Measurements from ENCODE around the gene DGKB.

The DGKB gene
- total RNA-seq: 0 reads per million in 9 experiments

- no peak for ATAC-seq (replicated peaks)
- no peaks in the 10 kb centered on the region for H3K27me3 Mint-ChIP-seq
- no peak within 1 kb of the TSS for H3K27ac Mint-ChIP-seq
- DNase-seq: no peak
- no peak within 1 kb of the TSS for H3K4me3 Mint-ChIP-seq
- H3K9me3 Mint-ChIP-seq: no peaks in the 10 kb centered on the region
- H3K4me1 Mint-ChIP-seq (ENCODE audit: low read depth in 2 of 2): no peaks in the 10 kb centered on the region
- no peaks in the 10 kb centered on the region for H3K36me3 Mint-ChIP-seq (ENCODE audit: insufficient read depth)
Measured at GRCh38 chr7:14902589-14903067, at the start of gene DGKB. Gene DGKB (minus strand): TSS chr7:14902751.

- Mint-ChIP-seq H3K36me3 (ENCODE audit: insufficient read depth) (no peaks in the 10 kb centered on the region), H3K27me3 (no peaks in the 10 kb centered on the region), H3K4me3 (no peak overlapping the region), H3K27ac (no peak overlapping the region), H3K4me1 (ENCODE audit: low read depth in 2 of 2) (no peaks in the 10 kb centered on the region), H3K9me3 (peaks cover 0 to 5% of the 10 kb centered on the region in 2 donors)
- ATAC-seq (replicated peaks) (no peak), DNase-seq (no peak)
Measured at GRCh38 chr7:14950013-14950412, 47.5 kb upstream of the DGKB start.

- Mint-ChIP-seq H3K4me3 (no peak overlapping the region), H3K9me3 (peaks cover 0 to 7% of the 10 kb centered on the region in 2 donors), H3K27me3 (no peaks in the 10 kb centered on the region), H3K27ac (no peak overlapping the region), H3K4me1 (ENCODE audit: low read depth in 2 of 2) (no peaks in the 10 kb centered on the region), H3K36me3 (ENCODE audit: insufficient read depth) (no peaks in the 10 kb centered on the region)
- ATAC-seq (replicated peaks) (no peak), DNase-seq (no peak)
Measured at GRCh38 chr7:14938181-14938580, 35.6 kb upstream of the DGKB start.

- H3K4me3 Mint-ChIP-seq: no peak overlapping the region
- ATAC-seq (replicated peaks) (no peak), DNase-seq (no peak)
- no peaks in the 10 kb centered on the region for H3K36me3 Mint-ChIP-seq (ENCODE audit: insufficient read depth)
- H3K27me3 Mint-ChIP-seq: no peaks in the 10 kb centered on the region
- no peaks in the 10 kb centered on the region for H3K4me1 Mint-ChIP-seq (ENCODE audit: low read depth in 2 of 2)
- H3K27ac Mint-ChIP-seq: no peak overlapping the region
- peaks cover 0 to 7% of the 10 kb centered on the region in 2 donors for H3K9me3 Mint-ChIP-seq
Measured at GRCh38 chr7:14937581-14937980, 35.0 kb upstream of the DGKB start.

- H3K9me3 Mint-ChIP-seq: peaks cover 7 to 10% of the 10 kb centered on the region in 2 donors
- no peak for ATAC-seq (replicated peaks)
- H3K4me3 Mint-ChIP-seq: no peak overlapping the region
- H3K4me1 Mint-ChIP-seq (ENCODE audit: low read depth in 2 of 2): no peaks in the 10 kb centered on the region
- H3K36me3 Mint-ChIP-seq (ENCODE audit: insufficient read depth): no peaks in the 10 kb centered on the region
- DNase-seq: no peak
- no peak overlapping the region for H3K27ac Mint-ChIP-seq
- H3K27me3 Mint-ChIP-seq: no peaks in the 10 kb centered on the region
Measured at GRCh38 chr7:14936554-14936953, 34.0 kb upstream of the DGKB start.

- ATAC-seq (replicated peaks) (no peak), DNase-seq (no peak)
- H3K27me3 Mint-ChIP-seq: no peaks in the 10 kb centered on the region
- H3K9me3 Mint-ChIP-seq: peaks cover 7 to 10% of the 10 kb centered on the region in 2 donors
- H3K4me3 Mint-ChIP-seq: no peak overlapping the region
- H3K27ac Mint-ChIP-seq: no peak overlapping the region
- H3K4me1 Mint-ChIP-seq (ENCODE audit: low read depth in 2 of 2): no peaks in the 10 kb centered on the region
- no peaks in the 10 kb centered on the region for H3K36me3 Mint-ChIP-seq (ENCODE audit: insufficient read depth)
Measured at GRCh38 chr7:14934839-14935238, 32.3 kb upstream of the DGKB start.

GRCh38 chr7:14931511-14932215 is 29.1 kb upstream of the DGKB start:
- Mint-ChIP-seq H3K36me3 (ENCODE audit: insufficient read depth) (no peaks in the 10 kb centered on the region), H3K27me3 (no peaks in the 10 kb centered on the region), H3K9me3 (peaks cover 7 to 8% of the 10 kb centered on the region in 2 donors), H3K4me3 (no peak overlapping the region), H3K27ac (no peak overlapping the region), H3K4me1 (ENCODE audit: low read depth in 2 of 2) (no peaks in the 10 kb centered on the region)
- ATAC-seq (replicated peaks): no peak
- DNase-seq: no peak

- ATAC-seq (replicated peaks): no peak
- H3K9me3 Mint-ChIP-seq: peaks cover 0 to 2% of the 10 kb centered on the region in 2 donors
- no peak overlapping the region for H3K4me3 Mint-ChIP-seq
- no peak overlapping the region for H3K27ac Mint-ChIP-seq
- no peak for DNase-seq
- no peaks in the 10 kb centered on the region for H3K27me3 Mint-ChIP-seq
- no peaks in the 10 kb centered on the region for H3K4me1 Mint-ChIP-seq (ENCODE audit: low read depth in 2 of 2)
- no peaks in the 10 kb centered on the region for H3K36me3 Mint-ChIP-seq (ENCODE audit: insufficient read depth)
Measured at GRCh38 chr7:14924398-14924797, 21.8 kb upstream of the DGKB start.

GRCh38 chr7:14911077-14911476 is 8.5 kb upstream of the DGKB start:
- no peaks in the 10 kb centered on the region for H3K36me3 Mint-ChIP-seq (ENCODE audit: insufficient read depth)

GRCh38 chr7:14908697-14909096 is 6.1 kb upstream of the DGKB start:
- Mint-ChIP-seq H3K4me1 (ENCODE audit: low read depth in 2 of 2) (no peaks in the 10 kb centered on the region), H3K9me3 (peaks cover 0 to 10% of the 10 kb centered on the region in 2 donors), H3K36me3 (ENCODE audit: insufficient read depth) (no peaks in the 10 kb centered on the region), H3K27me3 (no peaks in the 10 kb centered on the region), H3K4me3 (no peak overlapping the region), H3K27ac (no peak overlapping the region)
- ATAC-seq (replicated peaks): no peak
- DNase-seq: no peak

More at GRCh38 chr7:14911077-14911476, 8.5 kb upstream of the DGKB start:
- DNase-seq (no peak), ATAC-seq (replicated peaks) (no peak)
- no peaks in the 10 kb centered on the region for H3K4me1 Mint-ChIP-seq (ENCODE audit: low read depth in 2 of 2)
- peaks cover 0 to 23% of the 10 kb centered on the region in 2 donors for H3K9me3 Mint-ChIP-seq
- H3K27me3 Mint-ChIP-seq: no peaks in the 10 kb centered on the region
- H3K27ac Mint-ChIP-seq: no peak overlapping the region
- no peak overlapping the region for H3K4me3 Mint-ChIP-seq

GRCh38 chr7:14905764-14906163 is 3.2 kb upstream of the DGKB start:
- Mint-ChIP-seq H3K27ac (no peak overlapping the region), H3K36me3 (ENCODE audit: insufficient read depth) (no peaks in the 10 kb centered on the region), H3K4me3 (no peak overlapping the region), H3K4me1 (ENCODE audit: low read depth in 2 of 2) (no peaks in the 10 kb centered on the region), H3K9me3 (no peaks in the 10 kb centered on the region), H3K27me3 (no peaks in the 10 kb centered on the region)
- DNase-seq (no peak), ATAC-seq (replicated peaks) (no peak)

GRCh38 chr7:14900051-14900450 is 2.5 kb downstream of the DGKB start:
- H3K9me3 Mint-ChIP-seq: no peaks in the 10 kb centered on the region
- no peaks in the 10 kb centered on the region for H3K36me3 Mint-ChIP-seq (ENCODE audit: insufficient read depth)
- no peaks in the 10 kb centered on the region for H3K4me1 Mint-ChIP-seq (ENCODE audit: low read depth in 2 of 2)
- H3K27ac Mint-ChIP-seq: no peak overlapping the region
- no peak overlapping the region for H3K4me3 Mint-ChIP-seq
- no peak for DNase-seq
- H3K27me3 Mint-ChIP-seq: no peaks in the 10 kb centered on the region
- no peak for ATAC-seq (replicated peaks)

- Mint-ChIP-seq H3K9me3 (no peaks in the 10 kb centered on the region), H3K4me1 (ENCODE audit: low read depth in 2 of 2) (no peaks in the 10 kb centered on the region), H3K27me3 (no peaks in the 10 kb centered on the region), H3K36me3 (ENCODE audit: insufficient read depth) (no peaks in the 10 kb centered on the region), H3K27ac (no peak overlapping the region), H3K4me3 (no peak overlapping the region)
- ATAC-seq (replicated peaks) (no peak), DNase-seq (no peak)
Measured at GRCh38 chr7:14899030-14899429, 3.5 kb downstream of the DGKB start.

- ATAC-seq (replicated peaks): no peak
- Mint-ChIP-seq H3K36me3 (ENCODE audit: insufficient read depth) (no peaks in the 10 kb centered on the region), H3K9me3 (peaks cover 2 to 6% of the 10 kb centered on the region in 2 donors), H3K27ac (no peak overlapping the region), H3K27me3 (no peaks in the 10 kb centered on the region), H3K4me1 (ENCODE audit: low read depth in 2 of 2) (no peaks in the 10 kb centered on the region), H3K4me3 (no peak overlapping the region)
- DNase-seq: no peak
Measured at GRCh38 chr7:14896461-14896860, 6.1 kb downstream of the DGKB start.

Data from effector memory CD8-positive, alpha-beta T cell (primary cell).